GM23338 (cell line): ENCODE data around the gene ZNF226. TPM values are rescaled to one million over a fixed set of nuclear protein-coding genes. Genes with fewer than 3 reads are reported as not detected.
A peak's percentile ranks its signal among the peaks of the same experiment; 100 is the strongest.

Experiments
- ATAC-seq: fragments of 200-7000 bp; cut with Tn5 transposase; 3 replicates; pipeline ENCODE4 v1.9.1; 2020
- DNase-seq: peaks from one replicate; pipeline ENCODE4 v3.0.0-alpha.2; 2015; ENCODE audit warnings: low spot score
- H2AFZ ChIP-seq: fragments of 200-600 bp; sonication (generic); 2 replicates; pipeline ENCODE4 v1.8.0; 2016; ENCODE audit warnings: antibody characterized with exemption, mild to moderate bottlenecking, moderate library complexity
- H3F3A ChIP-seq: fragments of 200-600 bp; sonication (generic); replicated peaks from 2 replicates; pipeline ENCODE4 v1.8.0; 2017; ENCODE audit warnings: antibody characterized with exemption, mixed run types, low read depth
- H3K27ac ChIP-seq: fragments of 200-600 bp; sonication (generic); 2 replicates; pipeline ENCODE4 v1.6.1; 2016; ENCODE audit warnings: low read depth
- H3K27me3 ChIP-seq: fragments of 200-600 bp; sonication (generic); 2 replicates; pipeline ENCODE4 v1.8.0; 2016; ENCODE audit warnings: mild to moderate bottlenecking, mixed run types, moderate library complexity; ENCODE audit not compliant: insufficient read depth
- H3K36me3 ChIP-seq: fragments of 200-600 bp; sonication (generic); 2 replicates; pipeline ENCODE4 v1.8.0; 2016; ENCODE audit warnings: mild to moderate bottlenecking; ENCODE audit not compliant: insufficient read depth
- H3K4me1 ChIP-seq: fragments of 200-600 bp; sonication (generic); 2 replicates; pipeline ENCODE4 v1.8.0; 2016; ENCODE audit warnings: mild to moderate bottlenecking, moderate library complexity; ENCODE audit not compliant: insufficient read depth
- H3K4me2 ChIP-seq: fragments of 200-600 bp; sonication (generic); 2 replicates; pipeline ENCODE4 v1.7.1; 2017; ENCODE audit warnings: mixed run types
- H3K4me3 ChIP-seq: fragments of 200-600 bp; sonication (generic); 2 replicates; pipeline ENCODE4 v1.6.1; 2016; ENCODE audit warnings: mixed run types
- H3K79me2 ChIP-seq: fragments of 200-600 bp; sonication (generic); replicated peaks from 2 replicates; pipeline ENCODE4 v1.8.0; 2017; ENCODE audit warnings: mild to moderate bottlenecking; ENCODE audit not compliant: insufficient read depth
- H3K9me2 ChIP-seq: fragments of 200-600 bp; sonication (generic); 2 replicates; pipeline ENCODE4 v1.8.0; 2017; ENCODE audit not compliant: insufficient read depth
- H4K20me1 ChIP-seq: fragments of 200-600 bp; sonication (generic); replicated peaks from 2 replicates; pipeline ENCODE4 v1.8.0; 2017; ENCODE audit warnings: mild to moderate bottlenecking; ENCODE audit not compliant: insufficient read depth
- H3K27ac Mint-ChIP-seq: 2 replicates; pipeline ENCODE4 v1.8.0; 2020; ENCODE audit warnings: inconsistent platforms, mild to moderate bottlenecking, moderate library complexity, mixed read lengths
- H3K27me3 Mint-ChIP-seq: 3 replicates; pipeline ENCODE4 v1.8.0; 2022; ENCODE audit warnings: low read depth, mild to moderate bottlenecking, moderate library complexity, mixed read lengths, inconsistent platforms; ENCODE audit not compliant: insufficient read depth, poor library complexity
- H3K36me3 Mint-ChIP-seq: 3 replicates; pipeline ENCODE4 v1.8.0; 2021; ENCODE audit warnings: low read depth, mild to moderate bottlenecking, inconsistent platforms, moderate library complexity, mixed read lengths
- H3K4me1 Mint-ChIP-seq: 3 replicates; pipeline ENCODE4 v1.8.0; 2020; ENCODE audit warnings: mild to moderate bottlenecking, inconsistent platforms, mixed read lengths
- H3K4me3 Mint-ChIP-seq: 3 replicates; pipeline ENCODE4 v1.8.0; 2021; ENCODE audit warnings: moderate library complexity, mild to moderate bottlenecking, inconsistent platforms, mixed read lengths
- H3K9me3 Mint-ChIP-seq: 3 replicates; pipeline ENCODE4 v1.8.0; 2020; ENCODE audit warnings: moderate library complexity, mild to moderate bottlenecking, inconsistent platforms, mixed read lengths
- EZH2phosphoT487 ChIP-seq: fragments of 200-600 bp; sonication (generic); IDR thresholded peaks from one replicate; pipeline ENCODE4 v1.8.1; 2018; ENCODE audit warnings: antibody characterized with exemption; ENCODE audit not compliant: unreplicated experiment
- POLR2AphosphoS5 ChIP-seq: IDR thresholded peaks from 2 replicates; pipeline ENCODE4 v1.6.1; 2016; ENCODE audit warnings: antibody characterized with exemption, low read depth
- polyA plus RNA-seq: library from polyadenylated mRNA; unstranded; fragments of >200 nt; fragmentation: Nextera tagmentation; extraction: Ambion mirVana; gene quantifications from 2 replicates; pipeline ENCODE4 v1.2.1, GENCODE V29; 2016
- total RNA-seq: library from RNA; depleted of rRNA; stranded (reverse); fragments of >200 nt; shearing (Covaris generic); gene quantifications from 2 replicates; pipeline ENCODE4 v1.2.3, GENCODE V29; 2014
- TF ChIP-seq, protein P1 (sequence below), 2 experiments: fragments of 200-600 bp in 1 of 2; sonication (generic) in 1 of 2; conservative IDR thresholded peaks; 2 replicates each; pipeline versions ENCODE4 v1.5.1 to v1.6.1; 2016 to 2017; ENCODE audit warnings: antibody characterized with exemption in 2 of 2, low read depth in 2 of 2, mild to moderate bottlenecking in 2 of 2, moderate library complexity in 1 of 2
- TF ChIP-seq, protein P2 (sequence below): IDR thresholded peaks from one replicate; pipeline ENCODE4 v1.6.1; 2018; ENCODE audit warnings: antibody characterized with exemption; ENCODE audit not compliant: unreplicated experiment
- TF ChIP-seq, protein P3 (sequence below): IDR thresholded peaks from 2 replicates; pipeline ENCODE4 v1.6.1; 2016; ENCODE audit warnings: antibody characterized with exemption

ZNF226 gene
- total and polyA plus RNA-seq, 2 experiments from 2014 or later = 10.5 to 11.7 TPM

DNA sequence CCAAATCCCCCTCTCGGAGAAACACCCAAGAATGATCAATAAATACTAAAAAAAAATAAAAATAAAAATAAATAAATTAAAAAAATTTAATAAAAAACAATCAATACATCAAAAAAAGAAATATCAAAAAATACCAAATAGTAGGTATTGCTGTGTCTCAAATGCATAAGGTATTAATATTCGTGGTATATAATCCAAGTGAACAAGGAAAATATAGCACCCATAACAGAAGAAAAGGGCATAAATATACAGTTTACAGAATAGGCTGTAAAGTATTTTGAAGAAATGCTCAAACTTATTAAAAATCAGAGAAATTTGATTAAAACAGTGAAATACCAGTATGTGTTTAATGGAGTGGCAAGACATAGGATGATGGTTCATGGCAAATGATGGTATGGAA lies 39.9 kb downstream of the ZNF226 start:
- Mint-ChIP-seq H3K27me3 (no peaks in the 10 kb centered on the region), H3K27ac (no peak overlapping the region), H3K4me3 (no peak overlapping the region), H3K36me3 (peaks cover 6% of the 10 kb centered on the region), H3K9me3 (peaks cover 26% of the 10 kb centered on the region), H3K4me1 (no peaks in the 10 kb centered on the region)
- Histone ChIP-seq H3F3A (no peaks in the 10 kb centered on the region), H2AFZ (no peak overlapping the region), H3K36me3 (peaks cover 3% of the 10 kb centered on the region; the same call in 1 of the 2 replicates), H3K4me2 (no peak overlapping the region), H3K27me3 (peaks cover 6% of the 10 kb centered on the region; the same call in 1 of the 2 replicates), H3K4me3 (no peak overlapping the region), H3K4me1 (peaks cover 6% of the 10 kb centered on the region), H3K27ac (no peak overlapping the region), H3K9me2 (peaks cover 8% of the 10 kb centered on the region; the same call in 1 of the 2 replicates), H3K79me2 (no peaks in the 10 kb centered on the region), H4K20me1 (no peaks in the 10 kb centered on the region)
- TF ChIP-seq, protein P1, sequence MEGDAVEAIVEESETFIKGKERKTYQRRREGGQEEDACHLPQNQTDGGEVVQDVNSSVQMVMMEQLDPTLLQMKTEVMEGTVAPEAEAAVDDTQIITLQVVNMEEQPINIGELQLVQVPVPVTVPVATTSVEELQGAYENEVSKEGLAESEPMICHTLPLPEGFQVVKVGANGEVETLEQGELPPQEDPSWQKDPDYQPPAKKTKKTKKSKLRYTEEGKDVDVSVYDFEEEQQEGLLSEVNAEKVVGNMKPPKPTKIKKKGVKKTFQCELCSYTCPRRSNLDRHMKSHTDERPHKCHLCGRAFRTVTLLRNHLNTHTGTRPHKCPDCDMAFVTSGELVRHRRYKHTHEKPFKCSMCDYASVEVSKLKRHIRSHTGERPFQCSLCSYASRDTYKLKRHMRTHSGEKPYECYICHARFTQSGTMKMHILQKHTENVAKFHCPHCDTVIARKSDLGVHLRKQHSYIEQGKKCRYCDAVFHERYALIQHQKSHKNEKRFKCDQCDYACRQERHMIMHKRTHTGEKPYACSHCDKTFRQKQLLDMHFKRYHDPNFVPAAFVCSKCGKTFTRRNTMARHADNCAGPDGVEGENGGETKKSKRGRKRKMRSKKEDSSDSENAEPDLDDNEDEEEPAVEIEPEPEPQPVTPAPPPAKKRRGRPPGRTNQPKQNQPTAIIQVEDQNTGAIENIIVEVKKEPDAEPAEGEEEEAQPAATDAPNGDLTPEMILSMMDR (conservative IDR thresholded peaks at IDR 0.05; ENCODE audit: low read depth in 2 of 2) = no peak
- TF ChIP-seq, protein P2, sequence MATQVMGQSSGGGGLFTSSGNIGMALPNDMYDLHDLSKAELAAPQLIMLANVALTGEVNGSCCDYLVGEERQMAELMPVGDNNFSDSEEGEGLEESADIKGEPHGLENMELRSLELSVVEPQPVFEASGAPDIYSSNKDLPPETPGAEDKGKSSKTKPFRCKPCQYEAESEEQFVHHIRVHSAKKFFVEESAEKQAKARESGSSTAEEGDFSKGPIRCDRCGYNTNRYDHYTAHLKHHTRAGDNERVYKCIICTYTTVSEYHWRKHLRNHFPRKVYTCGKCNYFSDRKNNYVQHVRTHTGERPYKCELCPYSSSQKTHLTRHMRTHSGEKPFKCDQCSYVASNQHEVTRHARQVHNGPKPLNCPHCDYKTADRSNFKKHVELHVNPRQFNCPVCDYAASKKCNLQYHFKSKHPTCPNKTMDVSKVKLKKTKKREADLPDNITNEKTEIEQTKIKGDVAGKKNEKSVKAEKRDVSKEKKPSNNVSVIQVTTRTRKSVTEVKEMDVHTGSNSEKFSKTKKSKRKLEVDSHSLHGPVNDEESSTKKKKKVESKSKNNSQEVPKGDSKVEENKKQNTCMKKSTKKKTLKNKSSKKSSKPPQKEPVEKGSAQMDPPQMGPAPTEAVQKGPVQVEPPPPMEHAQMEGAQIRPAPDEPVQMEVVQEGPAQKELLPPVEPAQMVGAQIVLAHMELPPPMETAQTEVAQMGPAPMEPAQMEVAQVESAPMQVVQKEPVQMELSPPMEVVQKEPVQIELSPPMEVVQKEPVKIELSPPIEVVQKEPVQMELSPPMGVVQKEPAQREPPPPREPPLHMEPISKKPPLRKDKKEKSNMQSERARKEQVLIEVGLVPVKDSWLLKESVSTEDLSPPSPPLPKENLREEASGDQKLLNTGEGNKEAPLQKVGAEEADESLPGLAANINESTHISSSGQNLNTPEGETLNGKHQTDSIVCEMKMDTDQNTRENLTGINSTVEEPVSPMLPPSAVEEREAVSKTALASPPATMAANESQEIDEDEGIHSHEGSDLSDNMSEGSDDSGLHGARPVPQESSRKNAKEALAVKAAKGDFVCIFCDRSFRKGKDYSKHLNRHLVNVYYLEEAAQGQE = no peak
- ATAC-seq (no peak), DNase-seq (no peak)

DNA sequence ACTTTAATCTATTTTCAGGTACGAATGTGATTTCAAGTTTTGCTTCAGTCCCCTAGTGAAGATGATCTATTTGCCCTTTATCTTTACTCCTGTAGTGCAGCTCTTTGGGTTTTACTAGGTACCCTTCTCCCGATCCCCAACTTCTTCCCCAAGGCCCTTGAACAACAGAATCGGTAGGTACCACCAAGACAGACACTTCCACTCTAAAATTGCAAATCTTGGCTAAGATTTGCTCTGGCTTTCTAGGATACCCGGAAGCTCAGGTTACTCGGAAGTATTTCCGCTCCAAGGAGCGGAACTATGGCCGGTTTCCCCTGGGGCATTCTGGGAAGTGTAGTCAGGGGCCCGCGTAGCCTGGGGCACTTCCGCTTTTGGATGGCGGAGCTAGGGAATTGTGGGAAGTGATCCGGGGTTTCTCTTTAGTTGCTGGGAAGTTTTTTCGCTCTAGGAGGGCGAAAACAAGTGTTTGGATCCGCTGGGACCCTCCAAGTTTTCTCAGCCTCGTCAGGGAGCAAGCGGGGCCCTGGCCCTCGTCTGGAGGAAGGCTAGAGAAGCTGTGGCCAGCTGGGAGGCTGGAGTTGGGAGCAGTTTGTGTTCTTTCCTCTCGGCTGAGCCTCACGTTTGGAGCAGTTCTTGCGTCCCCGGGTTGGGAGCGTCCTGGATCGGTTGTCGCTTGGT lies 42.4 kb downstream of the ZNF226 start:
- Mint-ChIP-seq H3K27me3 (no peaks in the 10 kb centered on the region), H3K4me1 (no peaks in the 10 kb centered on the region), H3K4me3 (peak overlapping the region; percentile 87), H3K9me3 (peaks cover 21% of the 10 kb centered on the region), H3K36me3 (peaks cover 6% of the 10 kb centered on the region), H3K27ac (peak overlapping the region; percentile 76)
- peak; percentile 96 for ATAC-seq
- Histone ChIP-seq H3K9me2 (peaks cover 8% of the 10 kb centered on the region; the same call in 1 of the 2 replicates), H2AFZ (peak overlapping the region; percentile 90), H3K4me1 (peaks cover 6% of the 10 kb centered on the region), H3F3A (no peaks in the 10 kb centered on the region), H3K4me3 (peak overlapping the region; percentile 55), H3K36me3 (peaks cover 3% of the 10 kb centered on the region; the same call in 1 of the 2 replicates), H4K20me1 (no peaks in the 10 kb centered on the region), H3K27me3 (peaks cover 6% of the 10 kb centered on the region; the same call in 1 of the 2 replicates), H3K79me2 (no peaks in the 10 kb centered on the region), H3K4me2 (peak overlapping the region; percentile 78), H3K27ac (no peak overlapping the region)
- no peak for TF ChIP-seq EZH2phosphoT487
- TF ChIP-seq, protein P3, sequence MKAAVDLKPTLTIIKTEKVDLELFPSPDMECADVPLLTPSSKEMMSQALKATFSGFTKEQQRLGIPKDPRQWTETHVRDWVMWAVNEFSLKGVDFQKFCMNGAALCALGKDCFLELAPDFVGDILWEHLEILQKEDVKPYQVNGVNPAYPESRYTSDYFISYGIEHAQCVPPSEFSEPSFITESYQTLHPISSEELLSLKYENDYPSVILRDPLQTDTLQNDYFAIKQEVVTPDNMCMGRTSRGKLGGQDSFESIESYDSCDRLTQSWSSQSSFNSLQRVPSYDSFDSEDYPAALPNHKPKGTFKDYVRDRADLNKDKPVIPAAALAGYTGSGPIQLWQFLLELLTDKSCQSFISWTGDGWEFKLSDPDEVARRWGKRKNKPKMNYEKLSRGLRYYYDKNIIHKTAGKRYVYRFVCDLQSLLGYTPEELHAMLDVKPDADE = peak; percentile 96
- TF ChIP-seq, protein P1 (conservative IDR thresholded peaks at IDR 0.05; ENCODE audit: low read depth in 2 of 2) = no peak
- peak; percentile 55 for TF ChIP-seq POLR2AphosphoS5
- DNase-seq = peak; percentile 98
